GM10847 (cell line): ENCODE data around the gene ATP10A.

Experiments
- POLR2A ChIP-seq: IDR thresholded peaks from 2 replicates; pipeline ENCODE4 v1.6.1; 2011; ENCODE audit not compliant: insufficient read length; ENCODE audit errors: extremely low read depth

ATP10A gene

DNA sequence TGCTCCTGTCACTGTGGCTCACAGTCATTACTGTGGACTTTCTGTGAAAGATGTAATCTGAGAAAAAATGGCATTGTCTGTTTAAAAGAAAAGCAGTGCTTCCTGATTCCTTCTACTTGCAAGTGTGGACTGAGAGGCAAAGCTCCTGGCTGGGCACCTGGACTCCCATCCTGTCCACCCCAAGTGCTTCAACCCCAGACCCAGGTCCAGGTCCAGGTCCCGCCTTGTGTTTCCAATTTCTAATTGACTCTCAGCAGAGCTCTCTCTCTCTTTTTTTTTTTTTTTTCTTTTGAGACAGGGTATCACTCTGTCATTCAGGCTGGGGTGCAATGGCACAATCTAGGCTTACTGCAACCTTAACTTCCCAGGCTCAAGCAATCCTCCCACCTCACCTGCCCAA is 94.9 kb downstream of the ATP10A start:
- no peak for TF ChIP-seq POLR2A

DNA sequence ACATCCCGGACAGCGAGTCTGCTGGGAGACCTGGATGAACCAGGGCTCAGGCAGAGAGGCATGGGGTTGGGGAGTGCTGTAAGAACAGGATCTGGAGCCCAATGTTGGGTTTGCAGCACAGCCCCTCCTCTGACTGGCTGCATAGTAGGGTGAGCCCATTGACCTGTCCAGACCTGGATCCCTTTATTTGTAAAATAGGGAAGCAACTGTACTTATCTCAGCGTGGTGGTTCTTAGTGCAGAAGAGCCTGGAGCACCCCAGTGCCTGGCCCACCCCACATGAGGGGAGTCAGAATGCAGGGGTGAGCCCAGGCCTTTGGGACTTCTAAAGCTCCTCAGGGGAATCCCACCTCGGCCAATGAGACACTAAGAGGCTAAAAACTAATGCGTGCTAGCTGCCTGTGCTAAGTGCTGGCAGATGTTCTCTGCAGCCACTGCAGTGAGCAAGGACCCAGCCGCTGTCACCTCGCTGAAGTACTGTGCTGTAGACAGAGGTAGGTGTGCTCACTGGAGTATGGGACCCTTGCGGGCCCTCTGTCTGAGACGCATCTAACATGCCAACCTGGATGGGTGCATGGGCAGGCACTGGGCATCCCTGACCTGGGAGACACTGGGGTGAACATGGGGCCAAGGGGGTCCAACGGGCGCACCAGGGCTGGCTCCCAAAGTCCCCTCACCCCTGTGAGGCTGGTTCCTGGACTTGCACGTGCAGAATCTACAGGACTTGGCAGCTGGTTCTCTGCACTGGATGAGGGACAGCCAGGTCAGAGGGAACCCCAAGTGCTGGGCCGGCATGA is 95.6 kb downstream of the ATP10A start:
- TF ChIP-seq POLR2A: no peak

- no peak for TF ChIP-seq POLR2A
Observed at GRCh38 chr15:25766417-25766816, 96.7 kb downstream of the ATP10A start.

GRCh38 chr15:25764980-25765735 is 98.0 kb downstream of the ATP10A start:
- TF ChIP-seq POLR2A: no peak

- no peak for TF ChIP-seq POLR2A
Observed at GRCh38 chr15:25763954-25764353, 99.2 kb downstream of the ATP10A start.

- TF ChIP-seq POLR2A: no peak
Observed at GRCh38 chr15:25763331-25763751, 99.8 kb downstream of the ATP10A start.

DNA sequence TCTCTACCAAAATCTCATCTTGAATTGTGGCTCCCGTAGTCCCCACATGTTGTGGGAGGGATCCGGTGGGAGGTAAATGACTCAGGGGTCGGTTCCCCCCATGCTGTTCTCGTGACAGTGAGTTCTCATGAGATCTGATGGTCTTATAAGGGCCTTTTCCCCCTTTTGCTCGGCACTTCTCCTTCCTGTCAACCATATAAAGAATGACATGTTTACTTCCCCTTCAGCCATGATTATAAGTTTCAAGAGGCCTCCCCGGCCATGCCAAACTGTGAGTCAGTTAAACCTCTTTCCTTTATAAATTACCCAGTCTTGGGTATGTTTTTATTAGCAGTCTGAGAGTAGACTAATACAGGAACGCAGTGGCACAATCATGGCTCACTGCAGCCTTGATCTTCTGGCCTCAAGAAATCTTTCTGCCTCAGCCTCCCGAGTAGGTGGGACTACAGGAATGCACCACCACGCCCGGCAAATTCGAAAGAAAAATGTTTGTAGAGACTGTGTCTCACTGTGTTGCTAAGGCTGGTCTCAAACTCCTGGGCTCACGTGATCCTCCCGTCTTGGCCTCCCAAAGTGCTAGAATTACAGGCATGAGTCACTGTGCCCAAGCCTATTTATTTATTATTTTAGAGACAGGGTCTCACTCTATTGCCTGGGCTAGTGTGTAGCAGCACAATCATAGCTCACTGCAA is 101.0 kb downstream of the ATP10A start:
- TF ChIP-seq POLR2A: no peak

GRCh38 chr15:25759421-25759820 is 103.7 kb downstream of the ATP10A start:
- no peak for TF ChIP-seq POLR2A

- TF ChIP-seq POLR2A: no peak
Observed at GRCh38 chr15:25743548-25744275, 119.4 kb downstream of the ATP10A start.

- no peak for TF ChIP-seq POLR2A
Observed at GRCh38 chr15:25742776-25743547, 120.2 kb downstream of the ATP10A start.

- TF ChIP-seq POLR2A: no peak
Observed at GRCh38 chr15:25742041-25742730, 120.9 kb downstream of the ATP10A start.

DNA sequence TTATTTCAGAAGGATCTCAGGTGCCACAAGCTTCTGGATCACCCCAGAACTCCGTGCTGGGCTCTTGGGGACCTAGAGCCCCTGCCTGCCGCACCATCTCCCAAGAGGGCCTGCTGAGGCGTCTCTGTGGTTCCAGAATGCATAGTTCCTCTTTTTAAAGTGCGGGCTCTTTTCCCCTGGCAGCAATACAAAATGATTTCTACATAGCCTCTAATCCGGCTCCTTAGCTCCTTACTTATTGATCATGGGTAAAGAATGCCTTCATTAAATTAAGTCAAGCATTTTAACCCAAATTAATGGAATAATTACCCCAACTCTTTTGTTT is 121.9 kb downstream of the ATP10A start:
- TF ChIP-seq POLR2A: no peak

DNA sequence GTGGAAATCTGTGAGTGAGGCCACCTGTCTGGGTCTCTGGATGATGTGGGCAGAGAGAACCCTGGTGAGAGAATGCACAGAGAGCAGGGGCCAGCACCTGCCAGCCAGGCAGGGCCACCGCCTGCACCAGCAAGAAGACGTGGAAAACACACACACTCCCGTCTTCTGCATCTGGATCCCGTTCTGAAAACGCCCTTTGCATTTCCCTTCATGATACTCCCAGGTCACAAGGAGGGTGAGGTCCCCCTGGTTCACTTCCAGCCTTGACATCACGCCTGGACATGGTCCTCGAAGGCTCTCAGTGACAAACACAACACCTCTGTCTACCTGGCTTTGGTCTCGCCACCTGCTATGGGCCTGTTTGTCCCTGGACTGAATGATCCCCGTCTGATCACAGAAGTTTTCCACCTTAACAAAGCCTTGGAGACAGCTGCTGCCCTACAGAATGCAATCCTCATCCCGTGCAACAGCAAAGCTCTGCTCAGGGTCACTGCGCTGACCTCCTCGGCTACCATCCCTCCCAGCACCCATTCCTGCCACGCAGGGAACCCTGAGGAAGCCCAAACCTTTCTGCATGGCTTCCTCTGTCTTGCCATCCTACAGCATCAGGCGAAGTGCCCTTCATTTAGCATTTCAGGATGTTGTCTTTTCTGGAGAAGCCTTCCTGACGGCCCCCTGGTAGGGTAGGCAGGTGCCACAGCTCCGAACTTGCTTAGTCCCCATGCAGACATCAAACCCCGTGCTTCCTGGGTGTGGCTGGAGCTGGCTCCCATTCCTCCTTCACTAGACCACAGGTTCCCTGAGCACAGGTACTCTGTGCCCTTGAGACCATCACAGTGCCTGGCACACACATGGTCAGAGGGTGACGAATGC is 122.5 kb downstream of the ATP10A start:
- TF ChIP-seq POLR2A: no peak
